Neural cell (in vitro differentiated cells): ENCODE measurements around the gene TACC2. TPM values are rescaled to one million over a fixed set of nuclear protein-coding genes. Genes with fewer than 3 reads are reported as not detected.

Experiments used
- H2AFZ ChIP-seq: fragments of 200-600, 300-800 bp; sonication (generic), shearing (Covaris generic); 2 replicates; pipeline ENCODE4 v1.6.0; 2014; ENCODE audit warnings: low read depth, mild to moderate bottlenecking, antibody characterized with exemption, low read length, moderate library complexity
- H3F3A ChIP-seq: fragments of 200-600 bp; shearing (Covaris generic); 2 replicates; pipeline ENCODE4 v1.6.1; 2016; ENCODE audit warnings: mild to moderate bottlenecking, moderate library complexity, mixed read lengths, antibody characterized with exemption, low read length; ENCODE audit not compliant: insufficient read depth, poor library complexity, severe bottlenecking
- H3K27ac ChIP-seq: fragments of 200-600, 300-800 bp; sonication (generic), shearing (Covaris generic); 2 replicates; pipeline ENCODE4 v1.5.1; 2014; ENCODE audit warnings: mild to moderate bottlenecking, low read length, moderate library complexity
- H3K27me3 ChIP-seq: fragments of 300-800, 200-600 bp; sonication (generic), shearing (Covaris generic); 2 replicates; pipeline ENCODE4 v1.6.0; 2014; ENCODE audit warnings: mild to moderate bottlenecking, low read depth, low read length, moderate library complexity; ENCODE audit not compliant: insufficient read depth
- H3K36me3 ChIP-seq: fragments of 300-800, 200-600 bp; sonication (generic), shearing (Covaris generic); 2 replicates; pipeline ENCODE4 v1.5.1; 2014; ENCODE audit warnings: mild to moderate bottlenecking, antibody characterized with exemption, low read length, moderate library complexity; ENCODE audit not compliant: insufficient read depth
- H3K4me2 ChIP-seq: fragments of 300-800, 200-600 bp; sonication (generic), shearing (Covaris generic); 2 replicates; pipeline ENCODE4 v1.6.0; 2014; ENCODE audit warnings: mild to moderate bottlenecking, low read length
- H3K4me3 ChIP-seq: fragments of 300-800, 200-600 bp; sonication (generic), shearing (Covaris generic); 2 replicates; pipeline ENCODE4 v1.5.1; 2014; ENCODE audit warnings: mild to moderate bottlenecking, low read length, moderate library complexity
- H3K79me2 ChIP-seq: fragments of 200-600 bp; shearing (Covaris generic); replicated peaks from 2 replicates; pipeline ENCODE4 v1.6.0; 2014; ENCODE audit warnings: mild to moderate bottlenecking, low read length, moderate library complexity; ENCODE audit not compliant: insufficient read depth
- H3K9ac ChIP-seq: fragments of 300-800, 200-600 bp; sonication (generic), shearing (Covaris generic); 2 replicates; pipeline ENCODE4 v1.6.1; 2016; ENCODE audit warnings: mild to moderate bottlenecking, low read length, mixed read lengths
- H3K9me2 ChIP-seq: fragments of 200-600 bp; shearing (Covaris generic); 2 replicates; pipeline ENCODE4 v1.6.1; 2016; ENCODE audit warnings: mild to moderate bottlenecking, low read length, mixed read lengths; ENCODE audit not compliant: insufficient read depth
- H3K9me3 ChIP-seq: fragments of 200-600, 300-800 bp; sonication (generic), shearing (Covaris generic); 2 replicates; pipeline ENCODE4 v1.6.1; 2016; ENCODE audit warnings: mild to moderate bottlenecking, mixed run types, low read length, moderate library complexity, mixed read lengths
- H4K20me1 ChIP-seq: fragments of 200-600 bp; shearing (Covaris generic); 2 replicates; pipeline ENCODE4 v1.6.1; 2016; ENCODE audit warnings: mild to moderate bottlenecking, mixed run types; ENCODE audit not compliant: insufficient read depth
- CTCF ChIP-seq: fragments of 450-650 bp; IDR thresholded peaks from 2 replicates; pipeline ENCODE4 v1.5.1; 2014; ENCODE audit warnings: antibody characterized with exemption, mild to moderate bottlenecking, moderate library complexity; ENCODE audit not compliant: poor library complexity, severe bottlenecking
- EP300 ChIP-seq: fragments of 450-650 bp; conservative IDR thresholded peaks from 2 replicates; pipeline ENCODE4 v1.6.1; 2014; ENCODE audit warnings: antibody characterized with exemption, mild to moderate bottlenecking, moderate library complexity; ENCODE audit not compliant: poor library complexity, severe bottlenecking
- EZH2 ChIP-seq: fragments of 200-600, 300-800 bp; shearing (Covaris generic), sonication (generic); IDR thresholded peaks from 2 replicates; pipeline ENCODE4 v1.6.1; 2014; ENCODE audit warnings: antibody characterized with exemption, low read length, borderline replicate concordance, mild to moderate bottlenecking; ENCODE audit not compliant: insufficient read depth, poor library complexity, severe bottlenecking
- MXI1 ChIP-seq: fragments of 450-650 bp; conservative IDR thresholded peaks from 2 replicates; pipeline ENCODE4 v1.6.1; 2014; ENCODE audit warnings: antibody characterized with exemption, mild to moderate bottlenecking; ENCODE audit not compliant: poor library complexity, severe bottlenecking
- POLR2AphosphoS5 ChIP-seq: IDR thresholded peaks from 2 replicates; pipeline ENCODE4 v1.6.1; 2012
- RAD21 ChIP-seq: fragments of 450-650 bp; conservative IDR thresholded peaks from 2 replicates; pipeline ENCODE4 v1.6.1; 2014; ENCODE audit warnings: antibody characterized with exemption, mild to moderate bottlenecking, moderate library complexity
- REST ChIP-seq: IDR thresholded peaks from 2 replicates; pipeline ENCODE4 v1.6.1; 2012; ENCODE audit warnings: borderline replicate concordance
- SMC3 ChIP-seq: fragments of 450-650 bp; conservative IDR thresholded peaks from 2 replicates; pipeline ENCODE4 v1.6.1; 2014; ENCODE audit warnings: antibody characterized with exemption, mild to moderate bottlenecking, moderate library complexity; ENCODE audit not compliant: poor library complexity
- TAF1 ChIP-seq: IDR thresholded peaks from 2 replicates; pipeline ENCODE4 v1.6.1; 2012; ENCODE audit warnings: low read depth
- polyA plus RNA-seq: library from polyadenylated mRNA; depleted of rRNA; stranded (reverse); fragments of >200 nt; gene quantifications from 2 replicates; pipeline ENCODE4 v1.2.3, GENCODE V29; 2014

Gene TACC2
- polyA plus RNA-seq, 1 donor from 2014 or later = 17.6 TPM

- H3K4me2 ChIP-seq = no peak overlapping the region
- no peak overlapping the region for H2AFZ ChIP-seq
- H3K27me3 ChIP-seq = no peaks in the 10 kb centered on the region
- no peak for TF ChIP-seq TAF1
- TF ChIP-seq EZH2 = no peak
- no peak for TF ChIP-seq RAD21
- TF ChIP-seq REST = no peak
- no peak for TF ChIP-seq SMC3
- no peak for TF ChIP-seq EP300
- TF ChIP-seq MXI1 = no peak
- TF ChIP-seq POLR2AphosphoS5 = no peak
- no peak for TF ChIP-seq CTCF
- no peak overlapping the region for H3K9ac ChIP-seq
- no peaks in the 10 kb centered on the region for H3K9me3 ChIP-seq
- no peaks in the 10 kb centered on the region for H3K9me2 ChIP-seq
- H3K79me2 ChIP-seq = no peaks in the 10 kb centered on the region
- no peaks in the 10 kb centered on the region for H3F3A ChIP-seq
- H4K20me1 ChIP-seq = no peaks in the 10 kb centered on the region
- H3K4me3 ChIP-seq = no peak overlapping the region
- H3K27ac ChIP-seq = no peak overlapping the region
- H3K36me3 ChIP-seq = no peaks in the 10 kb centered on the region
Observed at GRCh38 chr10:122288917-122289316, 300.0 kb downstream of the TACC2 start.

GRCh38 chr10:122290334-122290733 lies 301.4 kb downstream of the TACC2 start:
- Histone ChIP-seq H3K4me3 (no peak overlapping the region), H3K9me3 (no peaks in the 10 kb centered on the region), H3K27me3 (no peaks in the 10 kb centered on the region), H2AFZ (no peak overlapping the region), H3F3A (no peaks in the 10 kb centered on the region), H3K9ac (no peak overlapping the region), H3K4me2 (no peak overlapping the region), H3K27ac (no peak overlapping the region), H3K36me3 (no peaks in the 10 kb centered on the region), H3K9me2 (no peaks in the 10 kb centered on the region), H3K79me2 (no peaks in the 10 kb centered on the region), H4K20me1 (no peaks in the 10 kb centered on the region)
- no peak for TF ChIP-seq REST
- no peak for TF ChIP-seq POLR2AphosphoS5
- no peak for TF ChIP-seq EZH2
- TF ChIP-seq RAD21 = no peak
- TF ChIP-seq SMC3 = no peak
- TF ChIP-seq MXI1 = no peak
- no peak for TF ChIP-seq CTCF
- no peak for TF ChIP-seq EP300
- no peak for TF ChIP-seq TAF1
